Neural progenitor cell (in vitro differentiated cells): Measurements from ENCODE around the gene C16orf74.

ENCODE experiments used
- CTCF ChIP-seq: fragments of 200-600 bp; sonication (generic); IDR thresholded peaks from 2 replicates; pipeline ENCODE4 v1.5.1; 2017; ENCODE audit warnings: antibody characterized with exemption, mild to moderate bottlenecking
- EZH2phosphoT487 ChIP-seq: fragments of 200-600 bp; sonication (generic); IDR thresholded peaks from 2 replicates; pipeline ENCODE4 v1.6.1; 2017; ENCODE audit warnings: antibody characterized with exemption

GRCh38 chr16:85678016-85678415, 72.9 kb downstream of the C16orf74 start:
- TF ChIP-seq CTCF: no peak
- TF ChIP-seq EZH2phosphoT487: no peak
